Measurements from ENCODE around the gene GSE1. TPM values are rescaled to one million over a fixed set of nuclear protein-coding genes. Genes with fewer than 3 reads are reported as not detected.

The GSE1 gene
- total RNA-seq, 2 experiments from 2014 or later = 8.6 to 10.1 TPM

DNA sequence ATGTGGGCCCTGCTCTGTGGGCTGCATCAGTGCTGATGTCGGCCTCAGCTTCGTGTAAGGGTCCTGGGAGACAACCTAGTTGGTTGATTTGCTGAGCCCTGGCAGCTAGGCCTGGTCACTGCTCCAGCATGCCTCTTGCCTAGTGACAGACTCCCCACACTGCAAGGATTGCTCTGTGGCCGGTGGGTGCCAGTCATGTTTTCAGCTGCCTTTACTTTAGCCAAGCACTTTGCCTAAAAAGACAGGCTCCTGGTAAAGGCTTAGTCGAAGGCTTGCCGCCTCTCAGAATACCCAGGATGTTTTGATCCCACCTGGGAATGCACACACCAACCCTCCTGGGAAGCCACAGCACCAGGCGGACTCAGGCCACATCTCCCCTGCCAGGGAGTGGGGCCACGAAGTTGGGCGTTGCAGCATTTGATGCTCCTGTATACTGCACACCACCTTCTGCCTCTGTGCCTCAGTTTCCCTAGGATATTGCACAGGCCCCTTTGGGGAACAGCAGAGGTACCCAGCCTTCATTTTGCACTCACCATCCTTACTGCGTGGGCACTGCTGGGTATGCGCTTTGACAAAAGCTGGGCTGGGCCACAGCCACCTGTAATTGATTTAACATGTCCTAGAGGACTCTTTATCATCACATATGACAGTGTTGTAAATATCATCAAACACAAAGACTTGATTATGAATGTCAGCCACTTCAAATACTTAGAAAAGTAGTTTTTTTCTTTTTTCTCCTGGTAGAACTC lies 55.7 kb downstream of the GSE1 start:
- DNase-seq = no peak
- H3K4me3 Mint-ChIP-seq = no peak overlapping the region
- H3K9me3 Mint-ChIP-seq = no peaks in the 10 kb centered on the region
- no peak overlapping the region for H3K27ac Mint-ChIP-seq
- CTCF ChIA-PET = interaction anchor here (1.0 kb wide), 1 partner anchor 11 kb away, joined by 3 read pairs; no protein-coding TSS in a partner anchor
- intact Hi-C loops (cut with micrococcal nuclease) = no loop called here
- H3K36me3 Mint-ChIP-seq (ENCODE audit: low read depth) = peaks cover 25% of the 10 kb centered on the region
- H3K4me1 Mint-ChIP-seq (ENCODE audit: low read depth) = no peaks in the 10 kb centered on the region
- no peaks in the 10 kb centered on the region for H3K27me3 Mint-ChIP-seq (ENCODE audit: low read depth)

DNA sequence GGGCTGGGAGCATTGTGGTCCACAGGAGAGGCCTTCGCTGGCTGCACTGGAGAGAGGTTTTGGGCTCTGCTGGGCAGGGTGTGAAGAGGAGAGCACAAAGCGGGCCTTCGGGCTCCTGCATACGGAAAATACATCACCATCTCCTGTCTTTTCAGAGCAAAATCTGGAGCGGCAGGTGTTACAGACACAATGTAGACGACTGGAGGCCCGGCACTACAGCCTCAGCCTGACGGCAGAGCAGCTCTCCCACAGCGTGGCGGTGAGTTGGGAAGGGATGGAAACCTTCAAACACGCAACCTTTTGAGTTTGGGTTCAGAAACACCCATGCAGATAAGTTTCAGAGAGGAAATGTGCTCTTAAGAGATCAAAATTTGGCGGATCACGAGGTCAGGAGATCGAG lies 57.7 kb downstream of the GSE1 start:
- Mint-ChIP-seq H3K4me3 (no peak overlapping the region), H3K4me1 (ENCODE audit: low read depth) (no peaks in the 10 kb centered on the region), H3K36me3 (ENCODE audit: low read depth) (peaks cover 25% of the 10 kb centered on the region), H3K27ac (no peak overlapping the region), H3K9me3 (no peaks in the 10 kb centered on the region), H3K27me3 (ENCODE audit: low read depth) (no peaks in the 10 kb centered on the region)
- intact Hi-C loops (cut with micrococcal nuclease) = no loop called here
- CTCF ChIA-PET = no interaction called here
- DNase-seq = no peak

DNA sequence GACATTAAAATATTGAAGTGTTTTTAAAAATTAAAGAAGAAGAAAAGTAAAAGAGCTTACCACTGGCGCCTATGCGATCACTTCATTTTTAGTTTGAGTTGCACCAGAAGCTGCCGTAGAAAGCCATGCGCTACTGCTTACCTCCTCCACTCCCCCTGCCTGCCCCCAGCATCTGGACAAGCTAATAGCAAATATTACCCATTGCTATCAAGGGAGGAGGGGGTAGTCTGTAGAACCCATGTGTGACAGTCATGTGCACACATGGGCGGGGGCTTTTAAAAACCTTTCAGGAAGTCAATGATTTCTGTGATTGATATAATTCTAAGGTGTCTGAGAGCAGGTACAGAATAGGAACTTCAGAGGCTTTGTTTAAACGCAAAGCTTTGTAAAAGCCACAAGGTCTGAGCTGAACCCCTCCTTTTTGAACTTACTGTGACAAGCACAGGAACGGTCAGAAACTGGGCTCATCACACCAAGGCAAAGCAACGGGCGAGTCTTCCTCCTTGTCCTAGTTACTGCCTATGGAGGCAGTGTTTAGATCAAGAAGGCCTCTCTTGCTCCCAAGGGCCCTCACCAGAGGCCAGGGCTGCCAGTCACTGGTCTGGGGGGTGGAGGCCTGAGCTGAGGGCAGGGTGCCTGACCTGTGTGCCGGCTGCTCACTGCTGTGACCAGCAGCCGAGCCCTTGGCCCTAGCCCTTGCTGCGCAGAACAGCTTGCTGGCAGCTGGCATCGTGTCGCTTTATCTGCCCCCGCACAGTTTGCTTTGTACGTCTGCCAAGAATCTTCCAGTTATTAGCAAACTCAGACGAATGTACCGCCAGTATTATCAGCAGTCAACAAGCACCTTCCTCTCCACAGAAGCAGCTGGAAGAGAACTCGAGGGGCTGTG lies 60.7 kb downstream of the GSE1 start:
- Mint-ChIP-seq H3K4me1 (ENCODE audit: low read depth) (no peaks in the 10 kb centered on the region), H3K27ac (no peak overlapping the region), H3K36me3 (ENCODE audit: low read depth) (peaks cover 27% of the 10 kb centered on the region), H3K4me3 (no peak overlapping the region), H3K27me3 (ENCODE audit: low read depth) (no peaks in the 10 kb centered on the region), H3K9me3 (no peaks in the 10 kb centered on the region)
- CTCF ChIA-PET = interaction anchor here (0.9 to 1.4 kb wide), 4 partner anchors 17 to 57 kb away, joined by 3 to 5 read pairs (median 4); no protein-coding TSS in a partner anchor
- intact Hi-C loops (cut with micrococcal nuclease) = no loop called here
- DNase-seq = no peak

DNA sequence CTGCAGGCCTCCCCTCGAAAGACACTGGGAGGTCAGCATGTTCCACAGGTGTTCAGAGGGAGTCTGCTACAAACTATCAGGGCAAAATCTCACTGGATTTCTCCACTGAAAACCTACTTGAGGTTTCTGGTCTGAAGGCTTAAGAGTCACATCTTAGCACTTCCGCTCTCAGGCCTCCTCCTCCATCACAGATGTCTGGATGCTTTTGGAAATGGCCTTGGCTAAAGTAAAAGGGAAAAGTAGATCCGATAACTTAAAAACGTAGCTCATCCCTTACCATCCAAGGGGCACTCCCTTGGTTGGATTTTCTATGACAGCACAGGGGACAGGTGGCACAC lies 61.3 kb downstream of the GSE1 start:
- peaks cover 27% of the 10 kb centered on the region for H3K36me3 Mint-ChIP-seq (ENCODE audit: low read depth)
- DNase-seq = no peak
- no peaks in the 10 kb centered on the region for H3K9me3 Mint-ChIP-seq
- no peak overlapping the region for H3K27ac Mint-ChIP-seq
- H3K4me3 Mint-ChIP-seq = no peak overlapping the region
- no peaks in the 10 kb centered on the region for H3K4me1 Mint-ChIP-seq (ENCODE audit: low read depth)
- H3K27me3 Mint-ChIP-seq (ENCODE audit: low read depth) = no peaks in the 10 kb centered on the region
- intact Hi-C loops (cut with micrococcal nuclease) = no loop called here
- CTCF ChIA-PET = interaction anchor here (1.3 to 1.4 kb wide), 2 partner anchors 43 to 58 kb away, joined by 3 to 5 read pairs; no protein-coding TSS in a partner anchor

DNA sequence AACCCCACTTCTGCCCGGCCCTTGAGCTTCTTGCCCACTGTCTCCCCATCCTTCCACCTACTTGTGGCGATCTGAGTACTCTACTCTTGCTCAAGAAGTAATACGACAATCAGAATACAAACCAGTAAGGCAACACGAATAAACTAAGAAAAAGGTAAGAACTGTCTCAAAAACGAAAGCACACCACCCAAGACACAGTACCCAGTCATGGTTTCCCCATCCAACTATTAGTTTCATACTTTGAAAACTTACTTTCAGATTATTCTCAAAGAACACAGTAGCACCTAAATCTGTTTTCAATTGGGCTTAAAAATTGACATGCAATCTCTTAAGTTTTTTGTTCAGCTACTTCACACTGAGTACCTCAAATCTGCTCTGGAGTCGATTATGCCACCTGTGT lies 61.7 kb downstream of the GSE1 start:
- Mint-ChIP-seq H3K4me3 (no peak overlapping the region), H3K36me3 (ENCODE audit: low read depth) (peaks cover 27% of the 10 kb centered on the region), H3K4me1 (ENCODE audit: low read depth) (no peaks in the 10 kb centered on the region), H3K27me3 (ENCODE audit: low read depth) (no peaks in the 10 kb centered on the region), H3K27ac (no peak overlapping the region), H3K9me3 (no peaks in the 10 kb centered on the region)
- DNase-seq = no peak
- CTCF ChIA-PET = interaction anchor here (1.3 to 1.6 kb wide), 2 partner anchors 42 to 84 kb away, joined by 3 to 5 read pairs; no protein-coding TSS in a partner anchor
- intact Hi-C loops (cut with micrococcal nuclease) = loop anchor here (5.0 kb wide), 1 partner anchor 42 kb away; no protein-coding TSS in a partner anchor

DNA sequence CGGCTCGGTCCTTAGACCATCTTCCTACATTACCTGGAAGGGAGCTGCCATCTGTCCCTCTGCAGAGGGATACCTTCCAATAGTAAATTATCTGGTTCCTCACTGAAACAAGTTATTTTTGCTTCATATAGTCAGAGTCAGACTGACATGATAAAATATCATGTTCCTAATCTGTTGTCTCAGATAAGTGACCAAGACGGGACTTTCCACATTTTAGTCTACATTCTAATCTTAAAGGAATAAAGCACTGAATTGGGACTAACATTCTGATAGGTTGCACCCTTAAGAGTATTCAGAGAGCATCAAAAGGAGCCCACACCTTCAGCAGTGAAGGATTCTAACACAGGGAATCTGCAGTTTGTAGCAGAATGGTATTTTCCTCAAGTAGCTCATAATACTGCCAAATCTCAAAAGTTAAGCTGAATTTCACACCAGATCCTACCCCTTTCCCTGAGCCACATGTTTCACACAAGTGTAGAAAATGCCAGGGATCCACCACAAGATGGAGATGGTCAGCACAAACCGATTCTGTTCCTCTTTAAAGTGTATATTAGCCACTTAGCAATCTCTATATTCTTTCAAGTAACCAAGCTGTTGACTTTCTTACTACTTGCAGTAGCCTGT lies 62.2 kb downstream of the GSE1 start:
- CTCF ChIA-PET = interaction anchor here (1.0 to 1.6 kb wide), 3 partner anchors 9 to 84 kb away, joined by 3 to 5 read pairs (median 3); no protein-coding TSS in a partner anchor
- Mint-ChIP-seq H3K27ac (no peak overlapping the region), H3K36me3 (ENCODE audit: low read depth) (peaks cover 24% of the 10 kb centered on the region), H3K9me3 (no peaks in the 10 kb centered on the region), H3K4me3 (no peak overlapping the region), H3K4me1 (ENCODE audit: low read depth) (no peaks in the 10 kb centered on the region), H3K27me3 (ENCODE audit: low read depth) (no peaks in the 10 kb centered on the region)
- DNase-seq = no peak
- intact Hi-C loops (cut with micrococcal nuclease) = loop anchor here (5.0 kb wide), 1 partner anchor 42 kb away; no protein-coding TSS in a partner anchor

DNA sequence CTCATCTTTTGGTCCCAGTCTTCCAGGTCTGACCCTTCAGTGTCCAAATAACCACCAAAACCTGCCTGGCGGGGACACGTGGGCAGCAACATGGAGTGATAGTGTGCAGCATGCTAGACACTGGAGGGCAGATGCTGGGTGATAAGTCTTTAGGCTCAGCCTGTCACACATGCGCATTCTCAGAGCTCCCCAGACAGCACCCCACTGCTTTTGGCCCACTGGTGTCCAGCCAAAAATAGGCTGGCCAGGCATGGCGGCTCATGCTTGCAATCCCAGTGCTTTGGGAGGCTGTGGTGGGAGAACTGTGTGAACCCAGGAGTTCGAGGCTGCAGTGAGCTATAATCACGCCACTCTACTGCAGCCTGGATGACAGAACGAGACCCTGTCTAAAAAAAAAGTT lies 63.3 kb downstream of the GSE1 start:
- CTCF ChIA-PET = interaction anchor here (0.6 to 1.6 kb wide), 2 partner anchors 83 to 1527 kb away, joined by 3 read pairs; no protein-coding TSS in a partner anchor
- peaks cover 30% of the 10 kb centered on the region for H3K36me3 Mint-ChIP-seq (ENCODE audit: low read depth)
- H3K4me1 Mint-ChIP-seq (ENCODE audit: low read depth) = no peaks in the 10 kb centered on the region
- no peaks in the 10 kb centered on the region for H3K9me3 Mint-ChIP-seq
- no peak for DNase-seq
- intact Hi-C loops (cut with micrococcal nuclease) = loop anchor here (5.0 kb wide), 1 partner anchor 41 kb away; no protein-coding TSS in a partner anchor
- no peak overlapping the region for H3K4me3 Mint-ChIP-seq
- no peaks in the 10 kb centered on the region for H3K27me3 Mint-ChIP-seq (ENCODE audit: low read depth)
- H3K27ac Mint-ChIP-seq = no peak overlapping the region

DNA sequence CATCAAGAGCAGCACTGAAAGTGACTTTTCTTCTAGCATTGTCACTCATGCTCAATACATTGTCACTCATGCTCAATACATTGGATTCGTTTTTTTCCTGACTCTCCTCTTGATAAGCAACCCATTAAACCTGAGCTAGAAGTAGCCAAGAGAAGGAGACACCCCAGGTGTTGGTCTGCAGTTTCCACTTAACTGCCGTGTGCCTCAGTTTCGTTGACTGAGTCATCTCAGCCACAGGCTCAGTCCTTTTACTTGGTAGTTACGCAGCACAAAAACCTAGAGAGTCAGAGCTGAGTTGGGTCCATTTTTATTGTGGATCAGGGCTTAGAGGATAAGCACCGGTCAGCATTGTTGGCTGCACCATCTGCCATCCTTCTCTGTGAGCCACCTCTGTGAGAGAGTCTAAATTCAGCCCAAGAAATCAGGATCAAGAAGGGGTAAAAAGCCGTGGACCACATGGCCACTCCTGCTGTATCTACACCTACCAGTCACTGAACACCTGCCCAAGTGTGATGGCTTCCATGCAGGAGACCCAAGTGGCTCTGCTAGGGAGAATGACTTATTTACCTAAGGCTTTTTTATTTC lies 64.4 kb downstream of the GSE1 start:
- H3K4me1 Mint-ChIP-seq (ENCODE audit: low read depth) = no peaks in the 10 kb centered on the region
- no peak overlapping the region for H3K4me3 Mint-ChIP-seq
- DNase-seq = no peak
- intact Hi-C loops (cut with micrococcal nuclease) = loop anchor here (5.0 kb wide), 1 partner anchor 40 kb away; no protein-coding TSS in a partner anchor
- H3K36me3 Mint-ChIP-seq (ENCODE audit: low read depth) = peaks cover 27% of the 10 kb centered on the region
- no peaks in the 10 kb centered on the region for H3K27me3 Mint-ChIP-seq (ENCODE audit: low read depth)
- H3K9me3 Mint-ChIP-seq = no peaks in the 10 kb centered on the region
- CTCF ChIA-PET = interaction anchor here (0.6 to 1.5 kb wide), 3 partner anchors 18 to 68 kb away, joined by 3 read pairs; no protein-coding TSS in a partner anchor
- H3K27ac Mint-ChIP-seq = no peak overlapping the region

DNA sequence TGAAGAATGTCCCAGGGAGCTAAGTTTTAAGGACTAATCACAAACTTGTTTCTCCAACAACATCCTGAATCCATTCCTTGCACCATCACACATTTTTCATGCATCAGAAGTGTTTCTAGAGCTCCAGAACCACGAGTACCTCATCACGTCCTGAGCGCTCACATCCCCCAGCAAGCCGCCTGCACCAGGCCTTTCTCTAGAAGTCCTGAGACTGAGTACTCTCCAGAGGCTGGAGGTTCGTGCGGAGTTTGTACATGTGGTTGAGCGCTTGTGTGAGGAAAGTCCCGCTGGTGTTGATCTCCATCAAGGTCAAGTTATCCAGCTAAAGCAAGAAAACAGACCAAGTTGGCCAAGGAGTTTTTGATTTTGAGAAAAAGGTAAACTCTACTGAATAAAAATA lies 64.9 kb downstream of the GSE1 start:
- CTCF ChIA-PET = interaction anchor here (1.1 to 1.5 kb wide), 2 partner anchors 19 to 20 kb away, joined by 3 read pairs; no protein-coding TSS in a partner anchor
- intact Hi-C loops (cut with micrococcal nuclease) = loop anchor here (5.0 kb wide), 1 partner anchor 39 kb away; no protein-coding TSS in a partner anchor
- Mint-ChIP-seq H3K27ac (no peak overlapping the region), H3K9me3 (no peaks in the 10 kb centered on the region), H3K27me3 (ENCODE audit: low read depth) (no peaks in the 10 kb centered on the region), H3K4me1 (ENCODE audit: low read depth) (no peaks in the 10 kb centered on the region), H3K36me3 (ENCODE audit: low read depth) (peaks cover 29% of the 10 kb centered on the region), H3K4me3 (no peak overlapping the region)
- no peak for DNase-seq

DNA sequence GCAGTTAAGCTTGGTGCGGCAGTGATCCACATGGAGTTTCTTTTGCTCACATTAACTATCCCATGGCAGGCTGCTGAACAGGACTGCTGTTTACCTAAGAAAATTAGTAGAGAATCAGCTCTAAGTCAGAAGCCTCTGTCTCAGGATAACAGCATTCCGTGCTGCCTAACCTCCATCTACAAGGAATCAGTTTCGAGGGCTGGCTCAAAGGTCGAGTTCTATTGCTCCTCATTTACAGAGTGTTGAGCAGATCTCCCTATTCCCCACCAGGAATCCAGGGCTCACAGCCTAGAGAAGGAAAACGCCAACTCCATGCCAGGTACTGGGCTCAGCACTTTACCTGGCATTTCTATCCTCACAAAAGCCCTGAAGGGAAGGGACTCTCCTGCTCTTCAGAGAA lies 65.7 kb downstream of the GSE1 start:
- intact Hi-C loops (cut with micrococcal nuclease) = loop anchor here (5.0 kb wide), 1 partner anchor 38 kb away; no protein-coding TSS in a partner anchor
- Mint-ChIP-seq H3K9me3 (no peaks in the 10 kb centered on the region), H3K36me3 (ENCODE audit: low read depth) (peaks cover 35% of the 10 kb centered on the region), H3K27me3 (ENCODE audit: low read depth) (no peaks in the 10 kb centered on the region), H3K4me3 (no peak overlapping the region), H3K4me1 (ENCODE audit: low read depth) (no peaks in the 10 kb centered on the region), H3K27ac (no peak overlapping the region)
- CTCF ChIA-PET = interaction anchor here (0.5 kb wide), 1 partner anchor 379 kb away, joined by 3 read pairs; no protein-coding TSS in a partner anchor
- DNase-seq = no peak

DNA sequence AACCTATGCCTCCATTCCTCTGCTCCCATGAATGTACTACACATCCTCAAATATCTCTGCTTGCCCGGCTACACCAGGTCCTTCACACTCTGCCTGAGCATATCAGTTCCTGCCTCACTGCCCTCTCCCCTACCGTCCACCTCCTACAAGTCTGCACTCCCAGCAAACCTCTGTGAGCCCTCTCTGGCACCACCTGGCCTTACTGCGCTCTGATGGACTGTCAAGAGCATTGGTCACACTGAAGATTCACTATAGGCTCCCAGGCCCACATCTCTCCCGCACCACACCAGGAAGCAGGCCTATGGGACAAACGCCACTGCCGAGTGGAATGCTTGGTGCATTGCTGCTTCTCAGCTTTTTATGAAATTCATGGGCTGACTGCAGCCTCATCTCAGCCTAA lies 66.7 kb downstream of the GSE1 start:
- peaks cover 35% of the 10 kb centered on the region for H3K36me3 Mint-ChIP-seq (ENCODE audit: low read depth)
- CTCF ChIA-PET = no interaction called here

More for the DNA sequence above, 66.7 kb downstream of the GSE1 start:
- H3K4me1 Mint-ChIP-seq (ENCODE audit: low read depth) = no peaks in the 10 kb centered on the region
- H3K4me3 Mint-ChIP-seq = no peak overlapping the region
- no peak for DNase-seq
- intact Hi-C loops (cut with micrococcal nuclease) = loop anchor here (5.0 kb wide), 1 partner anchor 37 kb away; no protein-coding TSS in a partner anchor
- no peak overlapping the region for H3K27ac Mint-ChIP-seq
- no peaks in the 10 kb centered on the region for H3K27me3 Mint-ChIP-seq (ENCODE audit: low read depth)
- H3K9me3 Mint-ChIP-seq = no peaks in the 10 kb centered on the region
